ENCODE measurements around the gene IDH2. TPM values are rescaled to one million over a fixed set of nuclear protein-coding genes. Genes with fewer than 3 reads are reported as not detected.

Gene IDH2
- total and polyA plus RNA-seq, 2 of the 13 experiments (the other 11 are each of a cell fraction or from before 2014, with no cell fraction given), result 121 to 145 TPM

GRCh38 chr15:90091156-90091931 lies 10.9 kb downstream of the IDH2 start:
- peaks cover 2% of the 10 kb centered on the region for H3K79me2 ChIP-seq (ENCODE audit: insufficient read depth, low read length)
- H2AFZ ChIP-seq (ENCODE audit: low read length), result no peak overlapping the region
- in situ Hi-C loops (cut with HindIII; ENCODE audit: extremely low pct_ligation_motif_present, low pct_unique_long_range_greater_than_20kb), result loop anchor here (25.0 kb wide), 1 partner anchor 354 kb away; no protein-coding TSS in a partner anchor
- WGBS (ENCODE audit: low lambda C conversion rate), result 90% methylated on average over 13 of the region's 17 CpGs
- no peak overlapping the region for H3K4me2 ChIP-seq (ENCODE audit: low read depth, low read length)
- no TSS peak for BruUV-seq (replicated peaks)
- intact Hi-C loops (cut with micrococcal nuclease; ENCODE audit: unreplicated experiment), result no loop called here
- H3K9ac ChIP-seq (ENCODE audit: insufficient read depth, low read depth, low read length), result no peak overlapping the region
- TF ChIP-seq BRCA1 (CRISPR knock-in tag; IDR thresholded peaks at IDR 0.05) (no peak), REST (IDR thresholded peaks at IDR 0.05; ENCODE audit: borderline replicate concordance in 1 of 2, low read depth in 1 of 2, low read length in 2 of 2) (no peak), GZF1 (CRISPR knock-in tag; IDR thresholded peaks at IDR 0.05) (no peak), MTF2 (CRISPR knock-in tag; IDR thresholded peaks at IDR 0.05; ENCODE audit: borderline replicate concordance) (no peak), GTF3A (CRISPR knock-in tag; conservative IDR thresholded peaks at IDR 0.05) (no peak)
- H3K27me3 ChIP-seq (ENCODE audit: control insufficient read depth in 1 of 2, insufficient read depth in 2 of 2, low read length in 2 of 2), result no peaks in the 10 kb centered on the region
- CTCF ChIA-PET (ENCODE audit: low intra/inter-chr PET ratio, low total read pairs), result no interaction called here
- no peak for ATAC-seq
- H3K36me3 ChIP-seq (replicated peaks in 1 of 2; ENCODE audit: control insufficient read depth in 1 of 2, insufficient read depth in 2 of 2, low read length in 2 of 2), result peaks cover 1 to 21% of the 10 kb centered on the region in 2 experiments; a peak in 3 of 5 replicates
- H4K20me1 ChIP-seq (ENCODE audit: insufficient read depth, low read length), result peaks cover 6% of the 10 kb centered on the region; the same call in 1 of the 2 replicates
- H3K4me1 ChIP-seq (ENCODE audit: insufficient read depth, low read length), result peaks cover 28% of the 10 kb centered on the region
- H3K4me3 ChIP-seq (replicated peaks in 1 of 3; ENCODE audit: insufficient read depth in 1 of 3, low read depth in 2 of 3, low read length in 3 of 3), result no peak overlapping the region
- no peak for FAIRE-seq
- H3K27ac ChIP-seq (ENCODE audit: extremely low read length, insufficient read depth, low read length), result no peak overlapping the region
- no peaks in the 10 kb centered on the region for H3K9me3 ChIP-seq (ENCODE audit: low read length)
- DNase-seq (ENCODE audit: low spot score), result no peak
- POLR2A ChIA-PET, result interaction anchor here (1.3 kb wide), 1 partner anchor 11 kb away, joined by 5 read pairs; the partner anchor contains the start of gene IDH2
